Measurements from ENCODE around the gene ERBB4.

ERBB4 gene

DNA sequence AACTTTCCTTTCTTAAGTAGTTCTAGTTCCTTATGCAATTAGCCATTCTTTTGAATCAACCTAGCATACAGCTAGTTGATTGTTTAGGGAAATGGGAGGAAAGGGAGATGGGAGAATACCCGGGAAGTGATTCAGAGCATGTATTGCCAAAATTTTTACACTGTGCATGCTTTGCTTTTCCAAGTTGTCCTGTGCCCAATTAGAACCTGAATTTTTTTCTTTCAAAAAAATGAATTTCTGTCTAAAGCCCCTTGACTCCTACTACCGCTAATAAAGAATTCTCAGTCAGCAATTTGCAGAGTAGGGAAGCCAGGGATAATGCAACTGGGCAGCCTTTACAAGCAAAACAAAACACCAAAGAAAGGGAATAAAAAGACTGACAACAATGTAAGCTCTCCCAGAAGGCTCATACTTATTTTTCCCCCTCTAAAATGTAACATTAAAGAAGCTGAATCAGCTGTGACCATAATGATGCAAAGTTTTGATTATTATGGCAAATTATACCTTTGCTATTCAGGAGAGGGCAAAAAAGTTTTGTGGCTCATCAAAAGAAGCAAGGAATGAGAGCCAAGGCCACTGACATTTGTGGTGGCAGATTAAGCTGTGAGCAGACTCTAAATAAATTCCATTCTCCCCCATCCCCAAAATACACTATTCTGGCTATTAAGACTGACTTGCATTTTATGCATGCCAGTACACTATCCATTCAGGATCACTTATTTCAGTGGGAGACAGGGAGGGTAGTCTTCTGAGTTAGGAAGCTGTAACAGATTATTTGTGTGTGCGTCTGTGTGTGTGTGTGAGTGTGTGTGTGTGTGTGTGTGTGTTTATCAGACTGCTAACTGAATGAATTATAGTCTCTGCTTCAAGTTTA lies 174.3 kb downstream of the ERBB4 start:
- no peaks in the 10 kb centered on the region for H3K9me3 ChIP-seq (ENCODE audit: control insufficient read depth, low read length)
- H3K27me3 ChIP-seq (ENCODE audit: control insufficient read depth, insufficient read depth, low read length): no peaks in the 10 kb centered on the region
- TF ChIP-seq CTCF (IDR thresholded peaks at IDR 0.05): no peak
- no peaks in the 10 kb centered on the region for H3K79me2 ChIP-seq
- no peak overlapping the region for H3K9ac ChIP-seq
- H3K27ac ChIP-seq: no peak overlapping the region
- no peak overlapping the region for H3K4me2 ChIP-seq (ENCODE audit: low read length)
- H3K4me1 ChIP-seq: no peaks in the 10 kb centered on the region
- no peaks in the 10 kb centered on the region for H3K36me3 ChIP-seq (ENCODE audit: control insufficient read depth, insufficient read depth, low read length)
- no peak overlapping the region for H2AFZ ChIP-seq
- no peak overlapping the region for H3K4me3 ChIP-seq (ENCODE audit: low read depth, low read length)

GRCh38 chr2:212361174-212361756 lies 177.3 kb downstream of the ERBB4 start:
- no peak overlapping the region for H3K27ac ChIP-seq
- no peaks in the 10 kb centered on the region for H3K36me3 ChIP-seq (ENCODE audit: control insufficient read depth, insufficient read depth, low read length)
- H2AFZ ChIP-seq: no peak overlapping the region
- H3K4me2 ChIP-seq (ENCODE audit: low read length): no peak overlapping the region
- TF ChIP-seq CTCF (IDR thresholded peaks at IDR 0.05): no peak
- no peaks in the 10 kb centered on the region for H3K79me2 ChIP-seq
- no peak overlapping the region for H3K4me3 ChIP-seq (ENCODE audit: low read depth, low read length)
- H3K4me1 ChIP-seq: no peaks in the 10 kb centered on the region
- H3K9ac ChIP-seq: no peak overlapping the region
- no peaks in the 10 kb centered on the region for H3K27me3 ChIP-seq (ENCODE audit: control insufficient read depth, insufficient read depth, low read length)
- no peaks in the 10 kb centered on the region for H3K9me3 ChIP-seq (ENCODE audit: control insufficient read depth, low read length)

- Histone ChIP-seq H3K27ac (no peak overlapping the region), H3K79me2 (no peaks in the 10 kb centered on the region), H2AFZ (no peak overlapping the region), H3K9me3 (ENCODE audit: control insufficient read depth, low read length) (no peaks in the 10 kb centered on the region), H3K4me1 (no peaks in the 10 kb centered on the region), H3K27me3 (ENCODE audit: control insufficient read depth, insufficient read depth, low read length) (no peaks in the 10 kb centered on the region), H3K36me3 (ENCODE audit: control insufficient read depth, insufficient read depth, low read length) (no peaks in the 10 kb centered on the region), H3K4me2 (ENCODE audit: low read length) (no peak overlapping the region), H3K9ac (no peak overlapping the region), H3K4me3 (ENCODE audit: low read depth, low read length) (no peak overlapping the region)
- no peak for TF ChIP-seq CTCF (IDR thresholded peaks at IDR 0.05)
Observed at GRCh38 chr2:212360068-212360460, 178.5 kb downstream of the ERBB4 start.

GRCh38 chr2:212359425-212360067 lies 179.1 kb downstream of the ERBB4 start:
- H3K27me3 ChIP-seq (ENCODE audit: control insufficient read depth, insufficient read depth, low read length): no peaks in the 10 kb centered on the region
- H2AFZ ChIP-seq: no peak overlapping the region
- H3K4me2 ChIP-seq (ENCODE audit: low read length): no peak overlapping the region
- no peak overlapping the region for H3K9ac ChIP-seq
- no peak overlapping the region for H3K27ac ChIP-seq
- H3K9me3 ChIP-seq (ENCODE audit: control insufficient read depth, low read length): no peaks in the 10 kb centered on the region
- no peak overlapping the region for H3K4me3 ChIP-seq (ENCODE audit: low read depth, low read length)
- H3K36me3 ChIP-seq (ENCODE audit: control insufficient read depth, insufficient read depth, low read length): no peaks in the 10 kb centered on the region
- H3K4me1 ChIP-seq: no peaks in the 10 kb centered on the region
- H3K79me2 ChIP-seq: no peaks in the 10 kb centered on the region
- no peak for TF ChIP-seq CTCF (IDR thresholded peaks at IDR 0.05)
